ENCODE data around the gene C10orf143.

The C10orf143 gene

DNA sequence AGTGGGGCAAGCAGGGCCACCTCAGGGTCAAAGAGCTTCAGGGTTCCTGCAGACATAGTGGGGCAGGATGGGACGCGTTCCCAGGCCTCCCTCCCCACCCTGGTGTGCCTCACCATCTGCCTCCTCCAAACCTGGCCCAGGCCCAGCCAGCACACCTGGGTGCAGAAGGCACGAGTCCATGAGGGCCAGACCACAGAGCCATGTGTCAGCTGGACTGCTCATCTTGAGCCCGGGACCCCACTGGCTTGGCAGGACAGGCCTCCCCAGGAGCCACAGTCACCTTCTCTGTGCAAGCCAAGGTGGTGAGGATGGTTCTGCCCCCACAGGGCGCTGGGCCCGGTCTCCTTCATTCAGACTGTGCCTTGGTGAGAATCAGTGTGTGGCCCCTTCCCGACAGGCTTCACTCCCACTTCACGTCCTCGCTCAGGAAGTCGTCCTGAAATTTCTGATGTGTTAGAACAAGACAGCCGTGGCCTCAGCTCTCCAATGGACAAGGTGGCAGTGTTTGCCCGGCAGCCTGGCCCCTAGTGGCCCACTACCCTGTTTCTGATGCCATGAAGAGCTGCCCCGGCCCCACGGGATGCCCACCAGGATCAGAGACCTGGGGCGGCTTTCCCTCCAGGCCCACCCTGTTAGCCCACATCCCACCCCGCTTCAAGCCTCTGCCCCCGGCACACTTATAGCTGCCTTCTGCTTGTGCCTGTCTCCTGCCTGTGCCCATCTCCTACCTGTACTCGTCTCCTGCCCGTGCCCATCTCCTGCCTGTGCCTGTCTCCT, 87.0 kb downstream of the C10orf143 start:
- DNase-seq (ENCODE audit: extremely low read depth, low read depth): no peak
- no peak overlapping the region for H3K4me3 ChIP-seq (replicated peaks; ENCODE audit: low read depth, low read length)
- TF ChIP-seq, protein P1, sequence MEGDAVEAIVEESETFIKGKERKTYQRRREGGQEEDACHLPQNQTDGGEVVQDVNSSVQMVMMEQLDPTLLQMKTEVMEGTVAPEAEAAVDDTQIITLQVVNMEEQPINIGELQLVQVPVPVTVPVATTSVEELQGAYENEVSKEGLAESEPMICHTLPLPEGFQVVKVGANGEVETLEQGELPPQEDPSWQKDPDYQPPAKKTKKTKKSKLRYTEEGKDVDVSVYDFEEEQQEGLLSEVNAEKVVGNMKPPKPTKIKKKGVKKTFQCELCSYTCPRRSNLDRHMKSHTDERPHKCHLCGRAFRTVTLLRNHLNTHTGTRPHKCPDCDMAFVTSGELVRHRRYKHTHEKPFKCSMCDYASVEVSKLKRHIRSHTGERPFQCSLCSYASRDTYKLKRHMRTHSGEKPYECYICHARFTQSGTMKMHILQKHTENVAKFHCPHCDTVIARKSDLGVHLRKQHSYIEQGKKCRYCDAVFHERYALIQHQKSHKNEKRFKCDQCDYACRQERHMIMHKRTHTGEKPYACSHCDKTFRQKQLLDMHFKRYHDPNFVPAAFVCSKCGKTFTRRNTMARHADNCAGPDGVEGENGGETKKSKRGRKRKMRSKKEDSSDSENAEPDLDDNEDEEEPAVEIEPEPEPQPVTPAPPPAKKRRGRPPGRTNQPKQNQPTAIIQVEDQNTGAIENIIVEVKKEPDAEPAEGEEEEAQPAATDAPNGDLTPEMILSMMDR (IDR thresholded peaks at IDR 0.05; ENCODE audit: low read depth, low read length, missing control alignments): no peak

DNA sequence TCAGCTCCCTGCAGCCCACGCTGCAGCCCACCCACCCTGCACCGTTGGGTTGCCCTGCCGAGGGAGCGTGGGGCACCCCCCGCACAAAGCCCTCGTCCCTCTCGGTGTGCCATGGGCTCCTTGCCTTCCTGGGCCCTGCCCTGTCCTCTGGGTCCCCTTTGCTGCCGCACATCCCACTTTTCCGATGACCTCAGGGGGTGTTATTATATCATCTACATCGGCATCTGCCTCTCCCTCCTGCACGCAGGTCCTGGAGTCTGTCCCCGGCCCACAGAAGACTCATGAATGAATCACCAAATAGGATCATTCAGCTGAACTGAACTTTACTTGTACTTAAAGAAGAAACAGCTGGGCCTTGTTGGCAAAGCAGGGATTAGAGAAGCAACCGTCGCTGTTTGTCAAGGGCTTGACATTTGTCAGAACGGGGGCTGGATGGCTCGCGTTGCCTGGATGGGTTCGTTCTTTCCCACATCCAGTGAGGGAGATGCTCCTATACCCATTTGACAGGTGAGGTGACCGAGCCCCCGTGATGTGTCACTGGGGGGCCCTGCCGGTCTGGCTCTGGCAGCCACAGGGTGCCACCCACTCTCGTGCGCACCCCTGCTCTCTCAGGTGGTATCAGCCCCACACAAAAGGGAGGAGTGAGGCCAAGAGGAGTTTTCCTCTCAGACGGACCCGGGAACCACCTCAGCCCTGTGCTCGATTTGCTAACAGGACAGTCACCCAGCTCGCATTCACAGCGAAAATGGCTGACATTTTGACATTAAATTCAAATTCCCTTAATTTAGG, 87.9 kb downstream of the C10orf143 start:
- TF ChIP-seq, protein P1 (IDR thresholded peaks at IDR 0.05; ENCODE audit: low read depth, low read length, missing control alignments): no peak
- DNase-seq (ENCODE audit: extremely low read depth, low read depth): peak; percentile 33
- H3K4me3 ChIP-seq (replicated peaks; ENCODE audit: low read depth, low read length): no peak overlapping the region

DNA sequence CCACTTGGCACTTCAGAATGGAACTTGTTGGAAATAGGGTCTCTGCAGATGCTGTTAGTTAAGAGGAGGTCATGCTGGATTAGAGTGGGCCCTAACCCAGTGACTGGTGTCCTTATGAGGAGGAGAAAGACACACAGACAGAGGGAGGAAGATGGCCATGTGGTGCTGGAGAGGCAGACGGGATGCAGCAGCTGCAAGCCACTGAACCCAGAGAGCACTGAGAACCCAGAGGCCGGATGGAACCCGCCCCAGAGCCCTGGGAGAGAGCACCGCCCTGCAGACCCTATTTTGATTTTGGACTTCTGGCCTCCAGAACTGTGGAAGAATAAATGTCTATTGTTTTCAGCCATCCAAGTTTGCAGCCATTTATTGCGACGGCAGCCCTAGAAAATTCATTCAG, 88.5 kb downstream of the C10orf143 start:
- H3K4me3 ChIP-seq (replicated peaks; ENCODE audit: low read depth, low read length): no peak overlapping the region
- TF ChIP-seq, protein P1 (IDR thresholded peaks at IDR 0.05; ENCODE audit: low read depth, low read length, missing control alignments): no peak
- DNase-seq (ENCODE audit: extremely low read depth, low read depth): no peak

DNA sequence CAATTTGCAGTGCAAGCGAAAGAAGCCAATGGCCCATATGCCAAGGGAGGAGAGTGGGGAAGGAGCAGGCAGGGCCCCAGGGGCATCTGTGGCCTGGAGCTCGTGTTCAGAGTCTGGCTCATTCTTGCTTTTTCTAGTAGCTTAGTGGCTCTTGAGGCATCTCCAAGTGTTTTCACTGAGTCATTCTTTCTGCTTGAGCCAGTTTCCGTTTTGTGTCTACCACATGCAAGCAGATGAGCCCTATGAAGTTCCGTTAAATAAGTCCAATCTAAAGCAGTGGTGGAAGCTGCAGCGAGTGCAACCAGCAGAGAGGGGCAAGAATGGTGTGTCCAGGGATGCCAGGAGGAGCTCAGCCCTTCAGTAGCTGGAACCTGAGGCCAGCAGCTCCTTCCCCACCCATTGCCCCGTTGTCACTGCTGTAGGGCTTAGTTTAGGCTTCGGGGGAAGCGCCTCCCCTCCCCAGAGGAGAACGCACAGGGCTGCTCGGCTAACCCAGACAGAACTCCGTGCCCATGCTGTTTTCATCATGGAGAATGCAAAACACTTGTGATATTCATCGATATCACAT, 89.2 kb downstream of the C10orf143 start:
- TF ChIP-seq, protein P1 (IDR thresholded peaks at IDR 0.05; ENCODE audit: low read depth, low read length, missing control alignments): no peak
- peak; percentile 72 for DNase-seq (ENCODE audit: extremely low read depth, low read depth)
- H3K4me3 ChIP-seq (replicated peaks; ENCODE audit: low read depth, low read length): no peak overlapping the region

DNA sequence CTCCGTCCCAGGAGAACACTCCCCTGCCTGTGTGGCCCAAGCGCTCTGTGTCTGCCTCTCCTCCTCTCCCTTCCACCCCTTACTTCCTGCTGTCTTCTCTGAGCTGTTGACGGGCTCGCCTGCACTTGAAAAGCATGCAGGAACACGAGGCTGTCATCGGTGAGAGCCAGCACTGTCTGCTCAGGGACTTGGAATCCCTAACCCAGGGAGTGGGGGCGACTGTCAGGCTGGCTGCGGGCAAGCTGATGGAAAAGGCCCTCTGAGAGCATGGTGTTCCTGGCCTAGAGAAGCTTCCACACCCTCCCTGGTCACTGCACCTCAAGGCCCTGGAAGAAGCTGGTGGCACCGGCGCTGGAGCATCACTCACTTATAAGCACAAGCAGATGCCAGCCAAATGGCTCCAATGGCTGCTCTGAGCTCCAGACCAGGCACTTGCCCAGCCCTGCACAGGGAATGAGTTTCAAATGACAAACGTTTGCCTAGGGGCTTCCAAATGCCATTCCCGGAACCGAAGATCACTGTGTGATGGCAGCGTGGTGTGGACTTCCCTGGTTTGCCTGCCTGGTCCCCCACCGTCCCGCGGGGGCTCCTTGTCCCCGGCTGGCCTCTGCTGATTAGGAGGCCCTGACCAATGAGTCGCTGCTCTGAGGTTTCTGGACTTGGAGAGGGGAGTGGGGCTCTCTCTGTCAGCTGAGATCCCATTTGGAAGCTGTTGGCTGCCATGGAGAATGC, 89.8 kb downstream of the C10orf143 start:
- no peak for DNase-seq (ENCODE audit: extremely low read depth, low read depth)
- no peak overlapping the region for H3K4me3 ChIP-seq (replicated peaks; ENCODE audit: low read depth, low read length)
- TF ChIP-seq, protein P1 (IDR thresholded peaks at IDR 0.05; ENCODE audit: low read depth, low read length, missing control alignments): no peak

DNA sequence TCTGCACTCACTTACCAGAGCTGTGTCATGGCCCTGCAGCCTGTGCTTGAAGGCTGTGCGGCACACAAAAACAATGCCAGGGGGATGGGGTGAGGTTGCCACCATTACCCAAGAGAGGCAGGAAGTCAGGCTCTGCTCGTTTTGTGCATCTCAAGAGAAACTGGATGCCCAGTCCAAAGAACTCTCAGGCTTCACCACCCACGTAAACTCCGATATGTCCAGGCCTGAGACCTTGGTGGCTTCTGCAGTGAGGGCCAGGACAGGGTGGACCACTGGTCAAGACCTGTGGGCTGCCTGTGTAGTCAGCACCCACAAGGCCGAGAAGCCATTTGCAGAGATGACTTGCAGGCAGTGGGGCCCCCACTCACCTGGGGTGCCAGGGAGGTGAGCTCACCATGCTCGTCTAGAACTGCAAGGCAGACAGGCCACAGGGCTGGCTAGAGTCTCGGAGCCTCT, 91.9 kb downstream of the C10orf143 start:
- no peak for DNase-seq (ENCODE audit: extremely low read depth, low read depth)
- no peak overlapping the region for H3K4me3 ChIP-seq (replicated peaks; ENCODE audit: low read depth, low read length)
- TF ChIP-seq, protein P1 (IDR thresholded peaks at IDR 0.05; ENCODE audit: low read depth, low read length, missing control alignments): no peak
